H4 (cell line): ENCODE results near the gene TUNAR. TPM values are rescaled to one million over a fixed set of nuclear protein-coding genes. Genes with fewer than 3 reads are reported as not detected.

Experiments used
- DNase-seq: peaks from one replicate; pipeline ENCODE4 v3.0.0-alpha.2; 2015; ENCODE audit warnings: low spot score
- total RNA-seq: library from RNA; depleted of rRNA; stranded (reverse); fragments of >200 nt; shearing (Covaris generic); gene quantifications from 2 replicates; pipeline ENCODE4 v1.2.3, GENCODE V29; 2014

The TUNAR gene
- total RNA-seq, 1 experiment from 2014 or later, result not detected

DNA sequence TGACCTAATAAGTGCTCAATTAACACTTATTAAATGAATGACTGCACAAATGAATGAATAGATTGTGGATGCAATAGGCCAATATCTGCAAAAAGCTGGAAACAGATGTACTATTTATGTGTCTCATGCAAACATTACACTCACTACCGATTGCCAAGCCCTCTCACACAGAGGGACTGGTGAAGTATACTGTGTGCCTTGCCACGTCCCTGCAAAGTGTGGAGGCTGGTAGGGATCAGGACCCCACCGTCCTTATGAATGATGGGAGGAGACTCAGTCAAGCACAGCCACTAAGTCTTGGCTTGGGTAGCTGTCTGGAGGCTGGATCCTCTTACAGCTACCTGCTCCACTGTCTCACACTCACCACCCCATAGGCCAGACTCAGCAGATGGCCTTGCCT is 3.9 kb upstream of the TUNAR start:
- no peak for DNase-seq

DNA sequence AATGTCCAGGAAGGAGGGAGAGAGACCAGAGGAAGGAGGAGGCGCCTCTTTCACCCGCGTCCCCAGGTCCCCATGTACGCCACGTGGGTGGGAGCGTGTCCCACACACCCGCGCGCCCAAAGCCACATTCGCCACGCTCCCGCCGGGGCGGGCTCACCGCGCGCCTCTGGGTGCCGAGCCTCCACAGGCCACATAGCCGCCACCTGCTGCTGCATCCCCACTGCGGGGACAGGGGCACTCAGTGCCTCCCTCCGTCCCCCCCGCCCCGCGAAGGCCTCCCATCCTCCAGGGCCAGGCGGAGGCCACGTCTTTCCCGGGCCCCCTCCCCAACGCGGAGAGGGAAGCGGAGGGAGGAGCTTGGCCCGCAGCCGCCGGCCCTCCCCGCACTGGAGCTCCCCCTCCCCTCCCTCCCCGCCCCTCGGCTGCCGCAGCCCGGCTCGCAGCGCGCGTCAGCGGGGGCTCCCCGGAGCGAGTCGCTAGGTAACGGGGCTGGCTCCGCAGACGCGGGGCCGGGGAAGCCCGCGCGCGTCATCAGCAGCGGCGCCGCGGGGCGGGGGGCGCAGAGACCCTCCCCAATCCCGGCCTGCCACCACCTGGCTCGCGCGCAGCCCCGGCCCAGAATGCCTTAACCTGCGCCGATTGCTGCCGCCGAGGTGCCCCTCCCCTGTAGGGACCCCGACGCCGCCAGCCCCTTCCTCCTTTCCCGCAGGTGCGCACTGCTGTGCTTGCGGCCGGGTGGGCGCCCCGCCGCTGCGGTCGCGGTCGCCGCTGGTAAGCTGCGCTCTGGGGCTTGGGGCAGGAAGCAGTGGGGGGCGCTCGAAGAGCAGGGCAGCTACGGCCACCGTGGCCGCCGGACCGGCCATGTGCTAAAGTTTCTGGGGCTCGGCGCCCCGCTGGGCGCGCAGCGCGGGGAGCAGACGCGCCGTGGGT is 536 bp upstream of the TUNAR start:
- DNase-seq, result no peak

DNA sequence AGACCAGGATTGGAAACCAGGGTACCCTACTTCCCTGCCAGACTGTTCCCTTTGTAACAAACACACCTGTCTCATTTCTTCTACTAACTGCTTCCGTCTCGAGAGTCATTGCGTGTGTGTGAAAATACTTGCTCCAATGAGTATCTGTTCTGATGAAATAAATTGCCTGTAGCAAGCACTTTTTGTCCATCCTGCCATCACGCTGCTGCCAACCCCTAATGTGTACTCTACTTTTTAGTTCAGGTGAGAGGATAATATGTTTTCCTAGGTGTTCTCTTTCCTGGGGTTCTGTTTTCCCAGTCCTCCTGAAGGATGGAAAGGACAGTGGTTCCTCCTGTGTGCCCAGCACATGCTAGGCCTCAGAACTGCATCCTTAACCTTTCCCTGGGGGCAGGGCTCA is 1.0 kb downstream of the TUNAR start:
- DNase-seq, result no peak

DNA sequence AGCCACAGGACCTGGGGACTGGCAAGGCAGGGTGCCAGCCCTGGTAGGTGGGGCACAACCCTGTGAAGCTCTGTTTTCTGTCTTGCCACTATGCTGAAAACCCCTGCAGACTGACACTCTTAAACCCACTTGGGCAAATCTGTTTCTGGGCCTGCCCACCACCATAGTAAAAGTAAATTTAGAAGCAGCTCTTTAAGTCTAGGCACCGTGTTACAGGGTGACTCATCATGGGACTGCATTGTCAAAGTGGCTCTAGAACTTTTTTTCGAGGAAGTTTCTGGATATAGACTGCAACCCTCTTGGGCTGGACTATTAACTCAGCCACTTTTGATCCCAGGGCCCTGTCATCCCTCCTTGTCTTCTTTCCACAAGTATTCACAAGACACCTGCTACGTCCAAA is 7.7 kb downstream of the TUNAR start:
- DNase-seq, result no peak

DNA sequence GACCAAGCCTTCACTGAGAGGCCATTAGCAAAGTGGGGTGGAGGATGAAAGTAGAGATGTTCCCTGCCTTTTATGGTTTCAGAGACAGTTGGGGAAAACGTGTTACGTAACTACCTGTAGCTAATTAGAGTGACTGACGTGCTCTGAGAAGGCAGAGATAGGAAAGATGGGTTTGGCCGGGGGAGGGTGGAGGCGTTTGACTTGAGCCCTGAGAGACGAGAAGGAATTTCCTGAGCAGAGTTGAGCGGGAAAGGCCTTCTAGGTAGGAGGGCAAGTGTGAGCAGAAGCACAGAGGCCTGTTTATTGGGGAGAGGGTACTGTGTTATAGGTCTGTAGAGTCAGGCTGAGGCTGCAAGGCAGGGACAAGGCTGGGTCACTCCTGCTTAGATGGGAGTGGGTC is 8.6 kb downstream of the TUNAR start:
- DNase-seq, result no peak

DNA sequence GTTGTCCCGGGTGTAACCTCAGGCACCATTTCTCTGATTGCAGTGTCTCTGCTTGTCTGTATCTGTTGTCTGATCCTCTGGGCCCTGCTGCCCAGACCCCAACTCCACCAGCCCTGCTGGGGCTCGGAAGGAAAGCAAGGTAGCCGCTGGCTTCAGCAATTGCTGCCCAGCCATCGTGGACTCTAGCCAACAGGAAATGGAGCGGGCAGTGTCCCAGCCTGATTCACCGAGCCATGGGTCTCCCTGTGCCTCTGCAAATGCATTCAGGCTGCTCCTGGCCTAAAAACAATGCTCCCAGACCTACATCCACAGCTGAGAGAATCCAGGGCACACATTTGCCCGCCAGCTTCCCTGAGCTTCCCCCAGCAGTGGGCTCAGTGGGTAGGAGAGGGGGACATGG is 9.2 kb downstream of the TUNAR start:
- no peak for DNase-seq

DNA sequence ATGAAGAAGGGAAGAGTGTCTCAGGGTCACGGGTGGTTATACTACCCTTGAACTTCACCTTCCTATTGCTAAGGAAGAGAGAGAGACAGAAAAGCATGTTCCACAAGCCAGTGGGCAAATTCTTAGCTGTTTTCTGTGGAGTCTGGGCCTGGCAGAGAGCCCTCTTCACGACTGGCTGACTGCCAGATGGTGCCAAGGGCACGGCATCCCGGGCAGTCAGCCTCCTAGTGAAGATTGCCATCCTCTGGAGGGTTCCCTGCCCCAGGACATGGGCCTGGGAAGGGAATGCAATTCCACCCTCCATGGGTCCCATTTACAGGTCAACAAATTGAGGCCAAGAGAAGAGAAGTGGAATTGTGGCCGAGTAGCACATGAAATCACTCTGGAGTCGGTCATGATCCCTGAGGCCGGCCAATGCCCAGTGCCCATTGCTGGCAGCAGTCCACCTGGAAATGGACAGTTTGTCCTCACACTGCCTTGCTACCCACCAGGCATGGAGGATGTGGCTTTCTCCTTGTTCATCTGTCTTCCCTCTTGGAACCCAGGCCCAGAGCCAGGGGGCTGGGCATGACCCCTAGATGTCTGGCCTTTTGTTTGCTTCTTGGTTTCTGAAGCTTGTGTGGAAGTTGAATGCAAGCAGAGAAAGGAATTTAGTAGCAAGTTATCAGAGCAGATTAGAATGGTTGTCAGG is 9.9 kb downstream of the TUNAR start:
- DNase-seq, result no peak

DNA sequence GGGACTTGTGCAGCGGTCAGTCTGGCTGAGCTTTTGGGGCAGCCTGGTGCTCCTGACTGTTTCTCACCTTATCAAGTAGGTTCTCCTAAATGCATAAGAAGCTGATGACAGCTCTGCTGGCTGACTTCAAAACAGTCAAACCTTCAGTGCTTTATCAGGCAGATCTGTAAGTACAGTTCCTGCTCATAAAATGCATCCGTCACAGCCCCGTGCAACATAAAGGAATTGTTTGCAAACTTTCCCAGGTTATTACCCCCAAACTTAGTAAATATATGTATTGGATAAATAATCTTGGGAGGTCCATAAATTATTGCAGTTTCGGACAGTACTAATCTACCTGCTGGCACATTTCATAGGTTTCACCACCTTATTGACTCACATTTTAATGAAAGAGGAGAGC is 10.7 kb downstream of the TUNAR start:
- no peak for DNase-seq

DNA sequence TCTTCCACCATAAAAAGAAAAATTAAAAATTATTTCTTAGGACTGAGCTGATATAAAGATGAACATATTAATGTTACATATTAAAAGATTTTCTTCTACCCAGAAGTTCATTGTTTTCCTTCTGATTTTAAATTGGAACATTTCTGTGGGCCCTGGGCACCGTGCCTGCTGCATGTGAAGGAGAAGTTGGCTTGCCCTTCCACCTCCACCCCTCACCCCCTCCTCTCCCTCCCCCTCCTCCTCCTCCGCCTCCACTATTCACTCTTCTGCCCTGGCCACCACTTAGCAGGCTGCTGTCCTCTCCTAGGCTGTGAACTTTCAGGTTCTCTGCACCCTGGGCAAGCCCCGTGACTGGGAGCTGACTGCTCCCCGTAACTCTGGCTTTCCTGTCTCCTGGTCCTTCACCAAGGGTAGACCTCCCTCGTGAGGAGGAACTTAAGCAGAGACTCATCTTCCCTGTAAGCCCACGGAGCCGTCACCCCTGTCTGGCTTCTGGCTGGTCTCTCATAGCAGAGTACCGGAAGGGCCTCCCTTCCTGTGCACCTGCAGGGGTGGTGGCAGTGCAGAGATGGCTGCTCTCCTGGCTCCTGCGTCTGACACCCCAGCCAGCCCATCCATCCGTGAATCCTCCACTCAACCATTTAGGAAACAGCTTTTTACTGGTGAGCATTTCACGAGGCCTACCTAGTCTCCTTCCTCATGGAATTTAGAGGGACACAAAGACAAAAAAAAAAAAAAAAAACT is 12.8 kb downstream of the TUNAR start:
- no peak for DNase-seq

DNA sequence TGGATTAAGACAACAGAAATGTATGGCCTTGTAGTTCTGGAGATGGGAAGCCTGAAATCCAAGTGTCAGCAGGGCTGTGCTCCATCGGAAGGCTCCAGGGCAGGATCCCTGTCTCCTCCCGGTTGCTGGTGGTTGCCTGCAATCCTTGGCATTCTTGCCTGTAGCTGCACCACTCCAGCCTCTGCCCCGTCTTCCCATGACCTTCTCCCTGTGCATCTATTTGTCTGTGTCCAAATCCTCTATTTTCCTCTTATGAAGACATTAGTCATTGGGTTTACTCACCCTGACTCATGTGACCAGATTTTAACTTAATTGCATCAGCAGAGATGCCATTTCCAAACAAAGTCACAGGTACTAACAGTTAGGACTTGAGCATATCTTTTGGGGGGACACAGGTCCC is 15.1 kb downstream of the TUNAR start:
- DNase-seq, result peak; percentile 31

DNA sequence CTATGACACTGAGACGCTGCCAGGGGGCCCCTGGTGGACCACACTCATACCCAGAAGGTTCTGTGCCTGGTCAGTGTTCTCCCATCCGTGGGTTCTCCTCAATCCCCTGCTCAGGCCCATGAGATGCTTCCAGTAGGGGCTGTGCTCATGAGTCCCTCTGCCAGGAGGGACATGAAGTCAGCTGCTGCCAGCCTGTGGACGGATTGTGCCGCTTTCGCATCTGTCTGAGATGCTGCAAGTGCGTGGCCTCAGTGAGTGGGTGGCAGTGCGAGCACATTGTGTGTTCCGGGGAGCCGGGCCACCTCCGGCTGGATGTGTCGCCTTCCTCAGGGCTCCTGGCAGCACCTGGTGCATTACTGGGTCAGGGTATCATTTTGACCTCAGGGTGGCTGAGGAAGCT is 15.5 kb downstream of the TUNAR start:
- DNase-seq, result no peak

DNA sequence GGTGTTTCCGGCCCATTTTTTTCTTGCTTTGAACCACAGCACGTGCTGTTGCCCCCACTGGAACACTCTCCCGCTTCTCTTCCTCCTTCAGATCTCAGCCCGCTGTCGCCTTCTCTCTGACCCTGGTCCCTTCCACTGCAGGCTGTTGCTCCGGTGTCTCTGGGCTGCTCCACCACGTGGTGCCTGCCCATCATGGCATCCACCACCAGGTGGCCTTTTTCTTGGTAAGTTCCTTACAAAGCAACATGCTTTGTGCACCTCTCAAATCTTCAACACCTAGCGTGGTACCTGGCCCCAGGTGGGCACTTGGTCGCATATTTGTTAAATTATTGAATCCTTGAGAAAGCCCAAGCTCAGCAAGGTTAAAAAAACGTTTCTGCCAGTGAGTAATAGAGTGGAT is 19.1 kb downstream of the TUNAR start:
- no peak for DNase-seq

DNA sequence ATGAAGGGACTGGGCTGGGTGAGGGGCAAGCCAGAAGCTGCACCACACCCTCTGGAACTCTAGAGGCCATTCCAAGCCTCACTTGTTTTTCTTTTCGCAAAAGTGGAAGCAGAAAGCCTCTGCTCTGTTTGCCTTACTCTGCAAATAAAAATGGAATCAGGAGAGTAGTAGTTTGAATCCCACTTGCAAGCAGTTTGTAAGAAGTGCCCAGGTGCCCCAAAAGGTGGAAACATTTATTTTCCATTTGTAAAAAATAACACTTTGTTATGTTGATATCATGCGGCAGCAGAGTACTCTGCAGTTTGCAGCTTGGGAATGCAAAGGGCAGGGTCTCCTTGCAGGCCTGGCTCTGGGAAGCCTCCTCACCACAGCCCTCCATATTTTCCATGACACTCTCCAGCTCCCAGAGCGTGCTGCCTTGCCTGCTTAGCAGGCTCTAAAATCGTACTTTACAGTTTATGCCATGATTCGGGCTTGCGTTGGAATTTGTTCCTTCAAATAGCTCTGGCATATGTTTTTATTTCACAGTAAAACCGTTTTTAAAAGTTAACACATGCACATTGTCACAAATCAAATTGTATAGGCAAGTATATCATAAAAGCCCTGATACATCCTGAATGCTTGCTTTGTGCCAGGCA is 20.0 kb downstream of the TUNAR start:
- no peak for DNase-seq

DNA sequence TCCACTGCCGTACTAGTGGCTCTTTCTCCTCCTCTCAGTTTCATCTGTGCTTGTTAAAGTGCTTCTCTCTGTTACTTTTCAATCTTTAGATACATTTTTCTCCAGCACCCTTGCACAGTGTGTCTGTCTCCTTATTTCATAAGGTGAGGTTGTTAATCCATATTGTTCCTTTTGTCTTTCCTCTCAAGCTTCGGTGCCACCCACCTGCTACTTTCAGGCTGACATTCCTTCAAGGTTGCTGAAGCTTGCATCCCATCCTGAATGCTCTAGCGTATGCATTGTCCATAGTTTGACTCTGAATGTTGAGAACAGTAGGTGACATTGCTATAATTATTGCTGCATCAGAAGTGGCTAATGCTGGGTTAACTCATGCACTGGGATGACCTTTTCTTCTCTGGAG is 20.6 kb downstream of the TUNAR start:
- DNase-seq, result no peak

DNA sequence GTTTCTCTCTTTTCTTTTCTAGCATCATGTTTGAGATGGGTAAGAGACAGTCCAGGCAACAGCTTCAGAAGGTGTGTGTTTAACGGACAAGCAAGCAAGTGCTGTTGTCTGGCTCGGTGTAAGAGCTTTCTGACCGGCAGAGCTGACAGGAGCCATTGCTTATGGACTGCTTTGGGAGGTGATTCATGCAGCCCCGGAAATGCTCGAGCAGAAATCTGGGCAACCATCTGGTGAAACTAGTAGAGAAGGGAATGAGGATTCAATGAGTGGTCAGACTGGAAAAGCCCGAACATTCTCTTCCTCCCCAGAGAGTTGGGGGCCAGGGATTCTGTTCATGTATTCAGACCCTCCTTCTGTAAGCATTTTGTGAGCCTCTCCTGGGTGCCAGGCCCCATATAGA is 24.4 kb downstream of the TUNAR start:
- no peak for DNase-seq

DNA sequence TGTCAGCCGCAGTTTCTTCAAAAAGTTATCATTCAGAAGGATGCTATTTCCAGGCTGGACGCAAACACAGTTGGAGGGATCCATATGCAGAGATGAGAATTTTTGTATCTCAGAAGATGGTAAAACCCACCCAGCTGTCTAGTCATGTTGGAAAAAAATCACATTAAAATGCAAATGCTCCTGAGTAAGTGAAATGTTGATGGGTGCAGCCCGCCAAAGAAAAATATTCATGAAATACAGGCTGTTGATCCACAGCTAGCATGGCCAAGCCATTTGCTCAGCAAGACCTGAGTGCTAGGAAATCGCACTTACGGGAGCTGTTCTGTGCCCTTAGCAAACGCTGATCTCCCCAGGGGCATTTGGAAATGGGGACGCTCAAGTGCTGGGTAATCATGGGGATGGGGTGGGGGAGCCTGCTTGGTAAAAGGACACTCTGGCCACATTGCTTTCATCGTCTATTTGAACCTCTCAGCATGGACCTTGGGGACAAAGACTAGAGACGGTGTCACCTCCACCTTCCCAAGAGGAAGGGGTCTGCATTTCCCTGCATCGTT is 25.7 kb downstream of the TUNAR start:
- DNase-seq, result no peak

DNA sequence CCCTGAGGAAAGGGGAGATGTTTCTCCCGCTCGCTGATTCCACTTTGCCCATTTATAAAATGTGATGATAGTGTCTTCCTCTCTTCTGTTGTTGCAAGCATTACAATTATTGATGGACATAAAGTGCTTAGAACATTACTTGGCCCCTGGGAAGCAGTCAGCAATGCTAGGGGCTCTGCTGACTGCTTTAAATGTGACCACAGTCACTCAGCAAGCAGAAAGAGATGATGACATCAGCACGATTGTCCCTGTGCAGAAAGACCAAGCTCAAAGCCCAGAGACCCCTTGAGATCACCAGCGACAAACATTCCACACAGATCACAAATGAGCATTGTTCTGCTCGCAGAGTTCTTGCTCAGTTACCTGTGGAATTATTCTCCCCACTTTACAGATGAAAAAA is 26.5 kb downstream of the TUNAR start:
- no peak for DNase-seq

DNA sequence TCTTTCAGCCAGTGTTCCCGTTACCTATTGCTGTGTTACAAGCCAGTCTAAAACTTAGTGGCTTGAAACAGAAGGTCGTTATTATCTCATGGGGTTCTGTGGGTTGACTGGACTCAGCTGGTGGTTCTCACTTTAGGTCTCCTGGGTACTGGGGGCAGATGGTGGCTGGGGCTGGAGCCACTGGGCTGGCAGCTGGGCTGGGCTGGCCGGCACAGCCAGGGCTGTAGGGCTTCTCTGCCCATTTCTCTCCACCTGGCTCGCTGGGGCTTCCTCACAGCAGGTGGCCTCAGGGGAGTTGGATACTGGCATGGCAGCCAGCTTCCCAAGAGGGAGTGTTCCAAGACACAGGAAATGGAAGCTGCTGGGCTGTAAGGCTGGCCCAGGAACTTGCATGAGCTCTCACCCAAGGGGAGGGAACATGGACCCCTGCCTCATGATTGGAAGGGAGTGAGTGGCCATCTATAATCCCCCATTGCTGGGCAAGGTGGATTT is 27.0 kb downstream of the TUNAR start:
- no peak for DNase-seq

DNA sequence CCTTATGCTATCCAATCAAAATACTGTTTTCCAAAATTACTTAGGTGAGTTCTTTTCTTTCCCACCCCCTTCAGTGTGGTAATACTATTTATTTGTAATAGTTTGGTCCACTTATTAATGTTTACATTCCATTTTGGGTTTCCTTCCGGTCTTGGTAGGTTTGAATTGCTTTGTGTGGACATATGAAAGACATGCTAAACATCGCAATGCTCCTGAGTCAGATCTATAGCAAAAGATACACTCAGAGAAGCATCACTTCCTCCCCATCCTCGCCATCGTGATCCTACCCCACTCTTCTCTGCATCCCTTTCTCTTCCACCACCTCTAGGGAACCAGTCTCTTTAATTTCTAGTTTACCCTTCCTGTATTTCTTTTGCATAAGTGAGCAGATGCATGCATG is 30.0 kb downstream of the TUNAR start:
- no peak for DNase-seq

DNA sequence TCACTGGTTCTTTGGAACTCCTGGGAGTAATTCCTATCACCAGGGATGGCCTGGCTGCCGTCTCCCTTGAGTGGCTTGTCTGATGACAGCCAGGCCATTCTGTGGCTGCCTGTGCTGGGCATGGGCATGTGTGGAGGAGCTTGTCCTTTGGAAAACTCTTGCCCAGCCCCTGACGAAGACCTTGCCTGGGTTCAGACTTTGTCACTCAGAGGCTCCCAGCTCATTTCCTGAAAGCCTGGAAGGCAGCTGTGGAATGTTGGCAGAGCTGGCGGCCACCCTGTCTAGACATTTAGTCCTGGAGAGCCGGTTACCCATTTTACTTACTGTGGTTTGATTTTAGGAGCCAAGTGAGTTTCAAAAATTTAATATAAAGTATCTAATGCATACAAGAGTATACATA is 34.0 kb downstream of the TUNAR start:
- no peak for DNase-seq

DNA sequence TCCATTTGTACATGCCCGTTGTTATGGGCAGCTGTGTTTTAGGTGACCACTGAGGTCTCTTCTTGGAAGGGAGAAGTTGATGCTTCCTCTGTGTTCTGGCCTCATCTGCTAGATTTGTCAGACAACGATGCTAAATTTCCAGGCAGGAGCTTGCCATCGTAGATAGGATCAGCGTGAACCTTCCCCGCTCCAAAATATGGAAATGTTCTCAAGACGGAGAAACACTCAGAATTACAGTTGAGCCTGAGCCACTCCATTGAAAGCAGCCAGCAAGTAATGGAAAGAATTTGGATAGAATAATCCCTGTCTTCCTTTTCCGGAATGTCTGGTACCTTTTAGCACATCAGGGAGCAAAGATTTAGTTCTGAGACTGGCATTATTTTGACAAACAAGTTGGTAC is 34.8 kb downstream of the TUNAR start:
- DNase-seq, result no peak

DNA sequence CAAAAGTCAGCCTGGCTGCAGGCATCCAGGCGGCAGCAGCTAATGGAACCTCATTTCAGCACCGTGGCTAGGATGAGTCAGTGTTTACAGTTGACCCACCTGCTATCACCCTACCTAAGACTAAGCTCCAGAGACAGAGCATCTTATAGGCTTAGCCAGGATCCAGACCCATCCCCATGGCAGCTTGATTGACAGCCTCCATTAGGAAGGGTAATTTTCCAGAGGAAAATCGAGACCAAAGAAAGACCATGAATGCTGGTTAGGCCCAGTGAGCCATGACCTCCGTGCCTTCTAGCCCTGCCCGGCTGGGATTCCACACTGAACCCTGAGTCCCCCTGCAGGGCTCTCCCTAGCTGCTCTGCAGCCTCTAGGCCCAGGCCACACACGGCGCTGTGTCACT is 38.7 kb downstream of the TUNAR start:
- DNase-seq, result no peak
